ENCODE measurements around the gene TRIM3. TPM values are rescaled to one million over a fixed set of nuclear protein-coding genes. Genes with fewer than 3 reads are reported as not detected.

TRIM3 gene
- total RNA-seq, 5 donors from 2014 or later (not counting 1 experiment from before 2014, with no cell fraction given): 16.9 to 29.8 (median 24.1) TPM

DNA sequence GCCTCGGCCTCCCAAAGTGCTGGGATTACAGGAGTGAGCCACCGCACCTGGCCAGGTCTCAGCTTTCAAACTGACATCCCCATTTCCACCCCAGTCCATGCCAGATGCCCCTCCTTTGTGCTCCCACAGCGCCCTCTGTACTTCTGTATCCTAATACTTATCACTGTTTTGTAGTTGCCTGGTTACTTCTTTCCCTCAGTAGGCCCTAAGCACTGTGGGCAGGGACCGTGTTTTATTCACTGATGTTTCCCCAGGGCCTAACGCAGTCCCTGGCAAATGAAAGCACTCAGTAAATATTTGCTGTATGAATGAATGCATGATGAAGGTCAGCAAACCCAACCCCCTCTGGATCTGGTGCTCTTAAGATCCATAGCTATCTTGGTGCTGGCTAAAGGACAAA is 2.2 kb upstream of the TRIM3 start:
- H3K27me3 Mint-ChIP-seq: no peaks in the 10 kb centered on the region
- no peak for ATAC-seq (replicated peaks in 1 of 4)

DNA sequence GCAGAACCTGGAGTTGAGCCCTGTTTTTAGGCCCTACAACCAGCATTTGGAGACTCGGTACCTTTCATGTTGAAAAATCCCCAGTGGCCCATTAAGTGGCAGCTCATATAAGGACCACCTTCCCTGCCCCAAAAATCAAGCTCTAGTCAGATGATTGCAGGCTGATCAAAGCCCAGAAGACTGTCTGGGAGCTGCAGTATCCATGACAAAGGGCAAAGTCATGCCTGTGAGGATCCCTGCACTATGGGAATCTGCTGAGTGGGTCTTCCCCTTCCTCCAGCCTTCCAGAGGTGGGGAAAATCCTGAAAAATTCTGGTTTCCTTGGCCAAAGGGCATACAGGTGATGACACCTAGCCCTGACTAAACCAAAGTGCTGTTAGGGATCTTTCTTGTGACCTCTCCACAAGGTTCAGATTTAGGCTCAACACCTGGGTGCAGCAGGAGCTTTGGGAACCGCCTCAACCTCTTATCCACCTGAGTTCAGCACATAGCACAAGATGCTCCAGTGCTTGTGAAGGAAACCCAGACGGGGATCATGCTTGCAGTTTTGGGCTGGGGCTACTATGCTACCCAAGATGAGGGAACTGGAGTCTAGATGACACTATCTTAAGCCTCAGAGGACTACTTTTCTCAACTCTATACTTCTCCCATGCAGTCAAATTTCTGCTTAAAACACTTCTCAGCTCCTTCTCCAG is 1.2 kb upstream of the TRIM3 start:
- no peaks in the 10 kb centered on the region for H3K27me3 ChIP-seq (replicated peaks in 1 of 2; ENCODE audit: control insufficient read depth in 2 of 2, extremely low read depth in 1 of 2, insufficient read depth in 2 of 2, low read length in 1 of 2)
- H3K9me3 ChIP-seq: no peaks in the 10 kb centered on the region
- peaks cover 11 to 18% of the 10 kb centered on the region in 2 experiments for H3K4me1 ChIP-seq (ENCODE audit: control insufficient read depth in 1 of 2, extremely low read depth in 1 of 2, insufficient read depth in 2 of 2, low read length in 2 of 2)
- Mint-ChIP-seq H3K9me3 (no peaks in the 10 kb centered on the region), H3K27ac (peak overlapping the region; percentile 78 to 91), H3K4me3 (peak overlapping the region; percentile 56 to 85 (median 80)), H3K4me1 (peaks cover 32 to 34% (median 33%) of the 10 kb centered on the region in 3 donors), H3K27me3 (no peaks in the 10 kb centered on the region), H3K36me3 (peaks cover 12% of the 10 kb centered on the region)
- H3K4me3 ChIP-seq (ENCODE audit: control insufficient read depth in 1 of 2, extremely low read depth in 1 of 2, low read length in 1 of 2): no peak overlapping the region
- peak overlapping the region; percentile 81 for H3K27ac ChIP-seq (ENCODE audit: low read length)
- 73% methylated on average over 3 of the region's 3 CpGs for WGBS (ENCODE audit: insufficient coverage)
- ChIA-PET POLR2A (interaction anchor here in 1 of 2 donors (0.7 kb wide), 1 partner anchor 97 kb away, joined by 8 read pairs; no protein-coding TSS in a partner anchor), CTCF (interaction anchor here (0.6 to 2.9 kb wide), 5 partner anchors 11 to 231 kb away, joined by 4 to 10 read pairs (median 6); no protein-coding TSS in a partner anchor)
- peak in 1 of 35 experiments; percentile 29 for DNase-seq
- H3K36me3 ChIP-seq (ENCODE audit: control insufficient read depth in 2 of 2, extremely low read depth in 1 of 2, insufficient read depth in 1 of 2, low read length in 1 of 2): peaks cover 17 to 24% of the 10 kb centered on the region in 2 donors
- peak in 1 of 4 experiments; percentile 23 for ATAC-seq (replicated peaks in 1 of 4)

More for the DNA sequence above, 2.2 kb upstream of the TRIM3 start:
- Mint-ChIP-seq H3K4me1 (peaks cover 41 to 44% (median 43%) of the 10 kb centered on the region in 3 donors), H3K4me3 (peak overlapping the region in 1 of 3 donors; percentile 23), H3K9me3 (no peaks in the 10 kb centered on the region), H3K36me3 (peaks cover 12% of the 10 kb centered on the region), H3K27ac (peak overlapping the region; percentile 23 to 91)
- Histone ChIP-seq H3K27ac (ENCODE audit: low read length) (no peak overlapping the region), H3K4me1 (ENCODE audit: control insufficient read depth in 1 of 2, extremely low read depth in 1 of 2, insufficient read depth in 2 of 2, low read length in 2 of 2) (peaks cover 17 to 27% of the 10 kb centered on the region in 2 experiments), H3K27me3 (replicated peaks in 1 of 2; ENCODE audit: control insufficient read depth in 2 of 2, extremely low read depth in 1 of 2, insufficient read depth in 2 of 2, low read length in 1 of 2) (no peaks in the 10 kb centered on the region), H3K4me3 (ENCODE audit: control insufficient read depth in 1 of 2, extremely low read depth in 1 of 2, low read length in 1 of 2) (no peak overlapping the region), H3K9me3 (no peaks in the 10 kb centered on the region), H3K36me3 (ENCODE audit: control insufficient read depth in 2 of 2, extremely low read depth in 1 of 2, insufficient read depth in 1 of 2, low read length in 1 of 2) (peaks cover 17 to 24% of the 10 kb centered on the region in 2 donors)
- DNase-seq: no peak
- WGBS (ENCODE audit: insufficient coverage): 97% methylated on average over 4 of the region's 5 CpGs
- ChIA-PET CTCF (interaction anchor here (0.7 to 2.9 kb wide), 5 partner anchors 33 to 1623 kb away, joined by 3 to 10 read pairs (median 3); partner anchors contain the start of gene MRPL17 (in 1 of the 2)), POLR2A (interaction anchor here (0.6 to 0.8 kb wide), 4 partner anchors 14 to 794 kb away, joined by 4 to 16 read pairs (median 5); partner anchors contain the start of gene SMPD1 (in 1 of the 2))

DNA sequence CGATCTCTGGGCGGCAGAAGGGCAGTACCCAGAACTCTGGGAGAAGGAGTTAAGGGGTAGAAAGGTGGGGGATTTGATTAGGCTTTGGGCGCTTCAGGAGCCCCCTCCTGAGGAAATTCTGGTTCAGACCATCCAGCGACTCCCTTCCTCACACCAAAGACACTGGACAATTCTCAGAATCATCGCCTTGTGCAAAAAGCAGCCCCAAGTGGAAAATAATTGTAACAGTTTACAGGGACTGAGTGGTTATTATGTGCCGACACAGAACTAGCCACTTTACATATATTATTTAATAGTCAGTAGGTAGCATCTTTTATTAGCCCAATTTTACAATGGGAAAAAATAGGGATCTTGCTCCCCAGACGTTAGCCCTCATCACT is 662 bp upstream of the TRIM3 start:
- CTCF ChIA-PET: interaction anchor here (0.6 to 1.0 kb wide), 3 partner anchors 14 to 232 kb away, joined by 3 to 6 read pairs (median 4); no protein-coding TSS in a partner anchor
- H3K9me3 Mint-ChIP-seq: no peaks in the 10 kb centered on the region
- peak in 2 of 4 experiments; percentile 3 to 4 for ATAC-seq (replicated peaks in 1 of 4)
- Histone ChIP-seq H3K4me1 (ENCODE audit: control insufficient read depth in 1 of 2, extremely low read depth in 1 of 2, insufficient read depth in 2 of 2, low read length in 2 of 2) (peaks cover 11 to 18% of the 10 kb centered on the region in 2 experiments), H3K27me3 (replicated peaks in 1 of 2; ENCODE audit: control insufficient read depth in 2 of 2, extremely low read depth in 1 of 2, insufficient read depth in 2 of 2, low read length in 1 of 2) (no peaks in the 10 kb centered on the region), H3K4me3 (ENCODE audit: control insufficient read depth in 1 of 2, extremely low read depth in 1 of 2, low read length in 1 of 2) (peak overlapping the region; percentile 23 to 51), H3K27ac (ENCODE audit: low read length) (peak overlapping the region; percentile 81), H3K9me3 (no peaks in the 10 kb centered on the region), H3K36me3 (ENCODE audit: control insufficient read depth in 2 of 2, extremely low read depth in 1 of 2, insufficient read depth in 1 of 2, low read length in 1 of 2) (peaks cover 17 to 24% of the 10 kb centered on the region in 2 donors)
- peaks cover 26 to 29% (median 28%) of the 10 kb centered on the region in 3 donors for H3K4me1 Mint-ChIP-seq
- H3K36me3 Mint-ChIP-seq: peaks cover 12% of the 10 kb centered on the region
- H3K27me3 Mint-ChIP-seq: no peaks in the 10 kb centered on the region
- WGBS (ENCODE audit: insufficient coverage): 45% methylated on average over 3 of the region's 7 CpGs
- peak overlapping the region; percentile 80 to 85 (median 81) for H3K4me3 Mint-ChIP-seq
- POLR2A ChIA-PET: interaction anchor here in 1 of 2 donors (0.7 kb wide), 1 partner anchor 72 kb away, joined by 4 read pairs; no protein-coding TSS in a partner anchor
- H3K27ac Mint-ChIP-seq: peak overlapping the region; percentile 78 to 91
- DNase-seq: no peak

DNA sequence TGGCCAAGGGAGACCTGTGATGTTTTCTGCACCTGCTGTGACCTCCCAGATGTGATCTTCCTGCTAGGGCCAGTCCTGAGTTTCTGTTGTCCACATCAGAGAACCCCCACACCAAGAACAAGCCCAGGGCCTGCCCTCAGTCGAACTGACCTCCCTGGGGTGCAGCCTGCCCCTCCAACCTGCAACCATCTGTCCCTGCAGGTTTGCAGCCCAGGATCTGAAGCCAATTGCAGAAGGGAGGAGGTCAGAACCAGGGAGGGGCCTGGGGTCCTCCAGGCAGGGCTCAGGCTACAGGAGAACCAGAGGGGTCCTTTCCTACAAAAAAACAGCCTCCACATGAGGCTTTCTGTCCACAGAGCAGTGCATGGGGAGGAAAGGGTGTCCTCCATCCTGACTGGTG is 807 bp downstream of the TRIM3 start:
- H3K27ac ChIP-seq (ENCODE audit: low read length): no peak overlapping the region
- WGBS (ENCODE audit: insufficient coverage): no CpG with 5 or more reads among the region's 1 CpG
- Mint-ChIP-seq H3K4me3 (peak overlapping the region; percentile 65 to 85 (median 65)), H3K36me3 (peaks cover 6% of the 10 kb centered on the region), H3K27me3 (no peaks in the 10 kb centered on the region), H3K9me3 (no peaks in the 10 kb centered on the region), H3K4me1 (peaks cover 20 to 22% (median 22%) of the 10 kb centered on the region in 3 donors), H3K27ac (peak overlapping the region; percentile 3 to 73)
- H3K9me3 ChIP-seq: no peaks in the 10 kb centered on the region
- no peak for ATAC-seq (replicated peaks in 1 of 4)
- CTCF ChIA-PET: interaction anchor here (0.6 to 2.6 kb wide), 2 partner anchors 94 to 146 kb away, joined by 4 to 9 read pairs; no protein-coding TSS in a partner anchor
- H3K27me3 ChIP-seq (replicated peaks in 1 of 2; ENCODE audit: control insufficient read depth in 2 of 2, extremely low read depth in 1 of 2, insufficient read depth in 2 of 2, low read length in 1 of 2): peaks cover 0 to 3% of the 10 kb centered on the region in 2 experiments
- peaks cover 6 to 9% of the 10 kb centered on the region in 2 donors for H3K36me3 ChIP-seq (ENCODE audit: control insufficient read depth in 2 of 2, extremely low read depth in 1 of 2, insufficient read depth in 1 of 2, low read length in 1 of 2)
- no peak for DNase-seq
- peaks cover 11 to 18% of the 10 kb centered on the region in 2 experiments for H3K4me1 ChIP-seq (ENCODE audit: control insufficient read depth in 1 of 2, extremely low read depth in 1 of 2, insufficient read depth in 2 of 2, low read length in 2 of 2)
- POLR2A ChIA-PET: interaction anchor here in 1 of 2 donors (0.6 kb wide), 2 partner anchors 47 to 120 kb away, joined by 3 read pairs; no protein-coding TSS in a partner anchor
- H3K4me3 ChIP-seq (ENCODE audit: control insufficient read depth in 1 of 2, extremely low read depth in 1 of 2, low read length in 1 of 2): peak overlapping the region; percentile 19 to 70

DNA sequence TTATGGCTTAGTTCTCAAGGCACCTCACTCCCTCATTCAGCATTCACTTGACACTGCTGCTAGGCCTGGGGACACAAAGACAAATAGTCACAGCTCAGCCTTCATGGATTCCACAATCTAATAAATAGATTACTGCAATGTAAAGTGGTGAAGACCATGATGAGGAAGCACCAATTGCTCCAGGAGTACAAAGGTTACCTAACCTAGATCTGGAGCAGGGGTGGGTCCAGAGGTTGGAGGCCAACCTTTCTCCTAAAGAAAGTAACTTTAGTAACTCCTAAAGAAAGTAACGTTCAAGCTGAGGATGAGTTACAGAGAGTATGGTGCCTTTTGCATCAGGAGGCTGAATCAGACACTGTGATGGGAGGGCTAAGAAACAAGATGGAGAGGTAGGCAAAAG is 4.1 kb downstream of the TRIM3 start:
- ATAC-seq (replicated peaks in 1 of 4): no peak
- Histone ChIP-seq H3K27ac (ENCODE audit: low read length) (no peak overlapping the region), H3K9me3 (no peaks in the 10 kb centered on the region), H3K4me3 (ENCODE audit: control insufficient read depth in 1 of 2, extremely low read depth in 1 of 2, low read length in 1 of 2) (no peak overlapping the region), H3K36me3 (ENCODE audit: control insufficient read depth in 2 of 2, extremely low read depth in 1 of 2, insufficient read depth in 1 of 2, low read length in 1 of 2) (peaks cover 0 to 8% of the 10 kb centered on the region in 2 donors), H3K4me1 (ENCODE audit: control insufficient read depth in 1 of 2, extremely low read depth in 1 of 2, insufficient read depth in 2 of 2, low read length in 2 of 2) (peaks cover 11 to 18% of the 10 kb centered on the region in 2 experiments), H3K27me3 (replicated peaks in 1 of 2; ENCODE audit: control insufficient read depth in 2 of 2, extremely low read depth in 1 of 2, insufficient read depth in 2 of 2, low read length in 1 of 2) (peaks cover 0 to 3% of the 10 kb centered on the region in 2 experiments)
- POLR2A ChIA-PET: no interaction called here
- WGBS (ENCODE audit: insufficient coverage): 100% methylated on average over 1 of the region's 1 CpG
- Mint-ChIP-seq H3K27ac (no peak overlapping the region), H3K27me3 (no peaks in the 10 kb centered on the region), H3K9me3 (no peaks in the 10 kb centered on the region), H3K36me3 (peaks cover 13% of the 10 kb centered on the region), H3K4me3 (no peak overlapping the region), H3K4me1 (peaks cover 19 to 22% (median 22%) of the 10 kb centered on the region in 3 donors)
- DNase-seq: no peak
- CTCF ChIA-PET: interaction anchor here in 1 of 2 donors (2.2 kb wide), 1 partner anchor 91 kb away, joined by 10 read pairs; no protein-coding TSS in a partner anchor
